ENCODE data around the gene TBX6.

Gene TBX6

GRCh38 chr16:30040221-30040620 is 51.5 kb downstream of the TBX6 start:
- TF ChIP-seq CTCF (conservative IDR thresholded peaks at IDR 0.05; ENCODE audit: low read depth, low read length): no peak
- no peak overlapping the region for H3K4me3 ChIP-seq (ENCODE audit: low read length)
- no peak for DNase-seq (ENCODE audit: low read depth)
